ENCODE measurements around the gene RTP1. TPM values are rescaled to one million over a fixed set of nuclear protein-coding genes. Genes with fewer than 3 reads are reported as not detected.

The RTP1 gene
- total and polyA plus RNA-seq, 9 of the 15 experiments (the other 6 are each of a cell fraction or from before 2014, with no cell fraction given), result not detected

- TF ChIP-seq NCOR1 (IDR thresholded peaks at IDR 0.05) (peak; percentile 72), MEIS2 (IDR thresholded peaks at IDR 0.05; ENCODE audit: partially characterized antibody) (peak; percentile 45)
- TF ChIP-seq, protein P1, sequence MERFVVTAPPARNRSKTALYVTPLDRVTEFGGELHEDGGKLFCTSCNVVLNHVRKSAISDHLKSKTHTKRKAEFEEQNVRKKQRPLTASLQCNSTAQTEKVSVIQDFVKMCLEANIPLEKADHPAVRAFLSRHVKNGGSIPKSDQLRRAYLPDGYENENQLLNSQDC (CRISPR knock-in tag; IDR thresholded peaks at IDR 0.05), result no peak
These were observed 13.4 kb downstream of the RTP1 start (continued) for GRCh38 chr3:187210545-187211327.

DNA sequence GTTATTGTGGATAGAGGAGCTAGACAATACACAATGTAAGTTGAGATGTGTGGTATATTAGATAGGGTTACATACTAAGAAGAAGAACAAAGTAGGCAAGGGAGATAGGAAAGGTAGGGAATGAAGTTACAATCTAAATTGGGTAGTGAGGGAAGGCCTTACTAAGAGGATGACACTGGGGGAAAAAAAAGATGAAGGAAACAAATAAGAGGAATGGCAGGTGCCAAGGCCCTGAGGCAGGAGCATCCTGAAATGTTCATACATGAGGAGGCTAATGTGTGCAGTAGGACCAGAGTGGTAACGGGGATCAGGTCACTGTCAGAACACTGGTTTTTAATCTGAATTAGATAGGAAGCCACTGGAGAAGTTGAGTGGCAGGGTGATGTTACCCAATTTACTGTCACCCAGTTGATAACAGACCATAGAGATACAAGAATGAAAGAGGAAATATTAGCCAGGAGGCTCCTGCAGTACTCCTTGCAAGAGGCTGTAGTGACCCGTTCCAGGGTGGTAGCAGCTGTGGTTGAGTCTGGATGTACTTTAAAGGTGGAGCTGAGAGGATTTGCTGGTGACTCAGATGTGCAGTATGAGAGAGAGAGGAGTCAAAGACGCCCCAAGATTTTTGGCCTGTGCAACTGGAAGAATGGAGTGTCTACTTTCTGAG lies 14.4 kb downstream of the RTP1 start:
- WGBS (ENCODE audit: insufficient coverage, low coverage, missing lambda C conversion rate), result 0% methylated on average over 3 of the region's 3 CpGs
- no peak overlapping the region for H3K9ac ChIP-seq (ENCODE audit: insufficient read depth in 1 of 2, low read depth in 2 of 2, low read length in 2 of 2)
- no peak overlapping the region for H3K4me3 ChIP-seq
- in situ Hi-C loops (cut with MboI) (no loop called here), intact Hi-C loops (cut with micrococcal nuclease) (no loop called here)
- no TSS peak for BruUV-seq (replicated peaks)
- H3K27me3 ChIP-seq (ENCODE audit: control insufficient read depth in 2 of 2, insufficient read depth in 2 of 2, low read length in 2 of 2), result peaks cover 7 to 18% of the 10 kb centered on the region in 2 experiments; a peak in 3 of 5 replicates
- H3K79me2 ChIP-seq (ENCODE audit: control insufficient read depth, insufficient read depth, low read length), result no peaks in the 10 kb centered on the region
- H3K27ac ChIP-seq (ENCODE audit: extremely low read depth, low read depth, low read length), result no peak overlapping the region
- no peaks in the 10 kb centered on the region for H4K20me1 ChIP-seq (replicated peaks; ENCODE audit: control insufficient read depth, insufficient read depth, low read length)
- CTCF ChIA-PET (ENCODE audit: low intra/inter-chr PET ratio), result no interaction called here
- H3K9me1 ChIP-seq (ENCODE audit: control insufficient read depth, insufficient read depth, low read length), result no peaks in the 10 kb centered on the region
- POLR2A ChIA-PET, result interaction anchor here (2.0 kb wide), 1 partner anchor 11 kb away, joined by 10 read pairs; no protein-coding TSS in a partner anchor
- H3K4me1 ChIP-seq (replicated peaks in 1 of 2; ENCODE audit: control insufficient read depth in 2 of 2, insufficient read depth in 2 of 2, low read length in 2 of 2), result peaks cover 0 to 7% of the 10 kb centered on the region in 2 experiments; a peak in 2 of 5 replicates
- no peaks in the 10 kb centered on the region; the same call in 1 of the 2 replicates for H3K9me3 ChIP-seq (replicated peaks; ENCODE audit: control insufficient read depth, insufficient read depth, low read depth, low read length)
- H2AFZ ChIP-seq (ENCODE audit: low read depth, low read length), result no peak overlapping the region
- FAIRE-seq (no peak), DNase-seq (ENCODE audit: extremely low read depth in 1 of 4, low spot score in 3 of 4) (no peak), ATAC-seq (no peak)
- no peak overlapping the region for H3K4me2 ChIP-seq (ENCODE audit: insufficient read depth, low read length)
- no peaks in the 10 kb centered on the region for H3K36me3 ChIP-seq (ENCODE audit: control insufficient read depth, insufficient read depth, low read length)
- TF ChIP-seq, protein P2, sequence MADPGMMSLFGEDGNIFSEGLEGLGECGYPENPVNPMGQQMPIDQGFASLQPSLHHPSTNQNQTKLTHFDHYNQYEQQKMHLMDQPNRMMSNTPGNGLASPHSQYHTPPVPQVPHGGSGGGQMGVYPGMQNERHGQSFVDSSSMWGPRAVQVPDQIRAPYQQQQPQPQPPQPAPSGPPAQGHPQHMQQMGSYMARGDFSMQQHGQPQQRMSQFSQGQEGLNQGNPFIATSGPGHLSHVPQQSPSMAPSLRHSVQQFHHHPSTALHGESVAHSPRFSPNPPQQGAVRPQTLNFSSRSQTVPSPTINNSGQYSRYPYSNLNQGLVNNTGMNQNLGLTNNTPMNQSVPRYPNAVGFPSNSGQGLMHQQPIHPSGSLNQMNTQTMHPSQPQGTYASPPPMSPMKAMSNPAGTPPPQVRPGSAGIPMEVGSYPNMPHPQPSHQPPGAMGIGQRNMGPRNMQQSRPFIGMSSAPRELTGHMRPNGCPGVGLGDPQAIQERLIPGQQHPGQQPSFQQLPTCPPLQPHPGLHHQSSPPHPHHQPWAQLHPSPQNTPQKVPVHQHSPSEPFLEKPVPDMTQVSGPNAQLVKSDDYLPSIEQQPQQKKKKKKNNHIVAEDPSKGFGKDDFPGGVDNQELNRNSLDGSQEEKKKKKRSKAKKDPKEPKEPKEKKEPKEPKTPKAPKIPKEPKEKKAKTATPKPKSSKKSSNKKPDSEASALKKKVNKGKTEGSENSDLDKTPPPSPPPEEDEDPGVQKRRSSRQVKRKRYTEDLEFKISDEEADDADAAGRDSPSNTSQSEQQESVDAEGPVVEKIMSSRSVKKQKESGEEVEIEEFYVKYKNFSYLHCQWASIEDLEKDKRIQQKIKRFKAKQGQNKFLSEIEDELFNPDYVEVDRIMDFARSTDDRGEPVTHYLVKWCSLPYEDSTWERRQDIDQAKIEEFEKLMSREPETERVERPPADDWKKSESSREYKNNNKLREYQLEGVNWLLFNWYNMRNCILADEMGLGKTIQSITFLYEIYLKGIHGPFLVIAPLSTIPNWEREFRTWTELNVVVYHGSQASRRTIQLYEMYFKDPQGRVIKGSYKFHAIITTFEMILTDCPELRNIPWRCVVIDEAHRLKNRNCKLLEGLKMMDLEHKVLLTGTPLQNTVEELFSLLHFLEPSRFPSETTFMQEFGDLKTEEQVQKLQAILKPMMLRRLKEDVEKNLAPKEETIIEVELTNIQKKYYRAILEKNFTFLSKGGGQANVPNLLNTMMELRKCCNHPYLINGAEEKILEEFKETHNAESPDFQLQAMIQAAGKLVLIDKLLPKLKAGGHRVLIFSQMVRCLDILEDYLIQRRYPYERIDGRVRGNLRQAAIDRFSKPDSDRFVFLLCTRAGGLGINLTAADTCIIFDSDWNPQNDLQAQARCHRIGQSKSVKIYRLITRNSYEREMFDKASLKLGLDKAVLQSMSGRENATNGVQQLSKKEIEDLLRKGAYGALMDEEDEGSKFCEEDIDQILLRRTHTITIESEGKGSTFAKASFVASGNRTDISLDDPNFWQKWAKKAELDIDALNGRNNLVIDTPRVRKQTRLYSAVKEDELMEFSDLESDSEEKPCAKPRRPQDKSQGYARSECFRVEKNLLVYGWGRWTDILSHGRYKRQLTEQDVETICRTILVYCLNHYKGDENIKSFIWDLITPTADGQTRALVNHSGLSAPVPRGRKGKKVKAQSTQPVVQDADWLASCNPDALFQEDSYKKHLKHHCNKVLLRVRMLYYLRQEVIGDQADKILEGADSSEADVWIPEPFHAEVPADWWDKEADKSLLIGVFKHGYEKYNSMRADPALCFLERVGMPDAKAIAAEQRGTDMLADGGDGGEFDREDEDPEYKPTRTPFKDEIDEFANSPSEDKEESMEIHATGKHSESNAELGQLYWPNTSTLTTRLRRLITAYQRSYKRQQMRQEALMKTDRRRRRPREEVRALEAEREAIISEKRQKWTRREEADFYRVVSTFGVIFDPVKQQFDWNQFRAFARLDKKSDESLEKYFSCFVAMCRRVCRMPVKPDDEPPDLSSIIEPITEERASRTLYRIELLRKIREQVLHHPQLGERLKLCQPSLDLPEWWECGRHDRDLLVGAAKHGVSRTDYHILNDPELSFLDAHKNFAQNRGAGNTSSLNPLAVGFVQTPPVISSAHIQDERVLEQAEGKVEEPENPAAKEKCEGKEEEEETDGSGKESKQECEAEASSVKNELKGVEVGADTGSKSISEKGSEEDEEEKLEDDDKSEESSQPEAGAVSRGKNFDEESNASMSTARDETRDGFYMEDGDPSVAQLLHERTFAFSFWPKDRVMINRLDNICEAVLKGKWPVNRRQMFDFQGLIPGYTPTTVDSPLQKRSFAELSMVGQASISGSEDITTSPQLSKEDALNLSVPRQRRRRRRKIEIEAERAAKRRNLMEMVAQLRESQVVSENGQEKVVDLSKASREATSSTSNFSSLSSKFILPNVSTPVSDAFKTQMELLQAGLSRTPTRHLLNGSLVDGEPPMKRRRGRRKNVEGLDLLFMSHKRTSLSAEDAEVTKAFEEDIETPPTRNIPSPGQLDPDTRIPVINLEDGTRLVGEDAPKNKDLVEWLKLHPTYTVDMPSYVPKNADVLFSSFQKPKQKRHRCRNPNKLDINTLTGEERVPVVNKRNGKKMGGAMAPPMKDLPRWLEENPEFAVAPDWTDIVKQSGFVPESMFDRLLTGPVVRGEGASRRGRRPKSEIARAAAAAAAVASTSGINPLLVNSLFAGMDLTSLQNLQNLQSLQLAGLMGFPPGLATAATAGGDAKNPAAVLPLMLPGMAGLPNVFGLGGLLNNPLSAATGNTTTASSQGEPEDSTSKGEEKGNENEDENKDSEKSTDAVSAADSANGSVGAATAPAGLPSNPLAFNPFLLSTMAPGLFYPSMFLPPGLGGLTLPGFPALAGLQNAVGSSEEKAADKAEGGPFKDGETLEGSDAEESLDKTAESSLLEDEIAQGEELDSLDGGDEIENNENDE (IDR thresholded peaks at IDR 0.05; ENCODE audit: low read depth, low read length), result no peak
